ENCODE measurements around the gene CACNB2. TPM values are rescaled to one million over a fixed set of nuclear protein-coding genes. Genes with fewer than 3 reads are reported as not detected.

The CACNB2 gene
- polyA plus RNA-seq, 1 of the 3 experiments (the other 2 are of a cell fraction) = 0.74 TPM

DNA sequence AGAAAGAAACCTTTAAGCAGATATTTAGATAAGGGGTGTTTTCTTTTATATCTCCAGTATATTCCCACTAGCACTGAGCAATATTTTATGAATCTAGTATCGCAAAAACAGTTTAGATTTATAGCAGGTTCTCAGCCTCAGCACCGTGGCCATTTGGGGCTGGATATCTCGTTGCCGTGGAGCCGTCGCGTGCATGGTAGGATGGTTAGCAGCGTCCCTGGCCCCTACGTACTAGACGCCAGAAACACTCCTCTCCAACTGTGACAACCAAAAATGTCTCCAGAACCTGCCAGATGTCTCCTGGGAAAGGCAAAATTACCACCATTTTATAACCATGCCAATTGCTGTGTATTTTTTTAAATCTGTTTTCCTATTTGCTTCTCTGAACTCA lies 172.9 kb downstream of the CACNB2 start (continued):
- TF ChIP-seq FOSL2 (IDR thresholded peaks at IDR 0.05; ENCODE audit: borderline replicate concordance, low read depth) = no peak

GRCh38 chr10:18313626-18314025 lies 173.4 kb downstream of the CACNB2 start:
- H2AFZ ChIP-seq (ENCODE audit: low read depth) = no peak overlapping the region
- H3K79me2 ChIP-seq (ENCODE audit: insufficient read depth) = no peaks in the 10 kb centered on the region
- H3K4me1 ChIP-seq (ENCODE audit: control insufficient read depth in 1 of 2, insufficient read depth in 2 of 2, low read depth in 1 of 2, low read length in 1 of 2) = peaks cover 0 to 6% of the 10 kb centered on the region in 2 experiments; a peak in 2 of 4 replicates
- TF ChIP-seq EP300 (IDR thresholded peaks at IDR 0.05; ENCODE audit: borderline replicate concordance in 1 of 2, low read depth in 1 of 2, low read length in 1 of 2) (no peak), ELF1 (IDR thresholded peaks at IDR 0.05) (no peak), RXRA (IDR thresholded peaks at IDR 0.05; ENCODE audit: borderline replicate concordance, low read depth) (no peak), RCOR1 (IDR thresholded peaks at IDR 0.05; ENCODE audit: low read length) (no peak), FOXM1 (IDR thresholded peaks at IDR 0.05; ENCODE audit: low read depth) (no peak), GATA2 (CRISPR knock-in tag; IDR thresholded peaks at IDR 0.05) (no peak), MAX (IDR thresholded peaks at IDR 0.05; ENCODE audit: low read depth) (no peak), POLR2AphosphoS5 (IDR thresholded peaks at IDR 0.05; ENCODE audit: low read depth, low read length) (no peak), SIN3A (IDR thresholded peaks at IDR 0.05; ENCODE audit: borderline replicate concordance, low read depth, low read length) (no peak), FOXJ3 (CRISPR knock-in tag; IDR thresholded peaks at IDR 0.05) (no peak), GABPA (IDR thresholded peaks at IDR 0.05; ENCODE audit: low read depth) (no peak), EZH2phosphoT487 (IDR thresholded peaks at IDR 0.05; ENCODE audit: borderline replicate concordance, low read depth) (no peak), RFX5 (IDR thresholded peaks at IDR 0.05; ENCODE audit: low read length) (no peak)
- TF ChIP-seq, protein P1, sequence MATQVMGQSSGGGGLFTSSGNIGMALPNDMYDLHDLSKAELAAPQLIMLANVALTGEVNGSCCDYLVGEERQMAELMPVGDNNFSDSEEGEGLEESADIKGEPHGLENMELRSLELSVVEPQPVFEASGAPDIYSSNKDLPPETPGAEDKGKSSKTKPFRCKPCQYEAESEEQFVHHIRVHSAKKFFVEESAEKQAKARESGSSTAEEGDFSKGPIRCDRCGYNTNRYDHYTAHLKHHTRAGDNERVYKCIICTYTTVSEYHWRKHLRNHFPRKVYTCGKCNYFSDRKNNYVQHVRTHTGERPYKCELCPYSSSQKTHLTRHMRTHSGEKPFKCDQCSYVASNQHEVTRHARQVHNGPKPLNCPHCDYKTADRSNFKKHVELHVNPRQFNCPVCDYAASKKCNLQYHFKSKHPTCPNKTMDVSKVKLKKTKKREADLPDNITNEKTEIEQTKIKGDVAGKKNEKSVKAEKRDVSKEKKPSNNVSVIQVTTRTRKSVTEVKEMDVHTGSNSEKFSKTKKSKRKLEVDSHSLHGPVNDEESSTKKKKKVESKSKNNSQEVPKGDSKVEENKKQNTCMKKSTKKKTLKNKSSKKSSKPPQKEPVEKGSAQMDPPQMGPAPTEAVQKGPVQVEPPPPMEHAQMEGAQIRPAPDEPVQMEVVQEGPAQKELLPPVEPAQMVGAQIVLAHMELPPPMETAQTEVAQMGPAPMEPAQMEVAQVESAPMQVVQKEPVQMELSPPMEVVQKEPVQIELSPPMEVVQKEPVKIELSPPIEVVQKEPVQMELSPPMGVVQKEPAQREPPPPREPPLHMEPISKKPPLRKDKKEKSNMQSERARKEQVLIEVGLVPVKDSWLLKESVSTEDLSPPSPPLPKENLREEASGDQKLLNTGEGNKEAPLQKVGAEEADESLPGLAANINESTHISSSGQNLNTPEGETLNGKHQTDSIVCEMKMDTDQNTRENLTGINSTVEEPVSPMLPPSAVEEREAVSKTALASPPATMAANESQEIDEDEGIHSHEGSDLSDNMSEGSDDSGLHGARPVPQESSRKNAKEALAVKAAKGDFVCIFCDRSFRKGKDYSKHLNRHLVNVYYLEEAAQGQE (IDR thresholded peaks at IDR 0.05; ENCODE audit: low read depth, low read length) = no peak
- peaks cover 4% of the 10 kb centered on the region for H3F3A ChIP-seq (replicated peaks; ENCODE audit: insufficient read depth)
- no peaks in the 10 kb centered on the region for H3K27me3 ChIP-seq (ENCODE audit: insufficient read depth)
- H3K4me3 ChIP-seq (ENCODE audit: low read depth in 2 of 2, low read length in 1 of 2) = no peak overlapping the region
- no peaks in the 10 kb centered on the region for H3K9me3 ChIP-seq
- H3K4me2 ChIP-seq = no peak overlapping the region
- no peaks in the 10 kb centered on the region for H4K20me1 ChIP-seq (ENCODE audit: insufficient read depth)
- ChIA-PET POLR2A (no interaction called here), CTCF (interaction anchor here (1.0 to 1.3 kb wide), 3 partner anchors 20 to 466 kb away, joined by 3 to 4 read pairs (median 3); no protein-coding TSS in a partner anchor)
- no peaks in the 10 kb centered on the region for H3K9me2 ChIP-seq
- H3K36me3 ChIP-seq (replicated peaks in 1 of 2; ENCODE audit: control insufficient read depth in 1 of 2, insufficient read depth in 2 of 2, low read length in 1 of 2) = no peaks in the 10 kb centered on the region
- 88% methylated on average over 6 of the region's 6 CpGs for WGBS (ENCODE audit: low lambda C conversion rate)
- DNase-seq = no peak
- no peak overlapping the region for H3K27ac ChIP-seq (ENCODE audit: low read depth in 2 of 2, low read length in 1 of 2)
- H3K9ac ChIP-seq = no peak overlapping the region
